ENCODE results near the gene RAB17.

RAB17 gene

DNA sequence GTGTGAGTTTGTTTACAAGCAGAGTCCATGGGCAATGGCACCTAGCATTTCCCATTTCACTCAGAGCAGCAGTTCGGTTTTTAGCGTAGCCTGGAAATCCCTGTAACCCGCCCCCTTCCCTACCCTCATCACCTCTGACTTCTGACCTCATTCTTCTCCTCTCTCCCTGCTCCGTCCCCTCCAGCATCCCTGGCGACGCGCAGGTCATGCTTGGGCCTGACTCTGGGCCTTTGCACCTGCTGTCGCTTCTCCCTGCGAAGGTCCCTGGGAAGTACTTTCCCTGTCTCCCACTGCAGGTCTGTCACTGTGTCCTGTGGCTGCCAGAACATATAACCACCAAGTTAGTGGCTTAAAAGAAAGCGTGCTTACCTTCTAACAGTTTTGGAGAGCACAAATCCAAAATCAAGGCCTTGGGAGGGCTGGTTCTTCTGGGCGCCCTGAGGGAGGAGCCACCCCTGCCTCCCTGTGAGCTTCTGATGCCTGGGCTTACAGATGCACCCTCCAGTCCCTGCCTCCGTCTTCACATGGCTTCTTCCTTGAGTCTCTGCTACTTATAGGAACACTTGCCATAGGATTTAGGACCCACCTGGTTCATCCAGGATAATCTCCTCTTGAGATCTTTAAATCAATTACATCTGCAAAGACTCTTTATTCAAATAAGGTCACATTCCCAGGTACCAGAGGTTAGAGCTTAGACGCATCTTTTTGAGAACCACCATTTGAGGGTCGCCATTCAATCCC is 8.1 kb upstream of the RAB17 start:
- TF ChIP-seq SIN3A (IDR thresholded peaks at IDR 0.05; ENCODE audit: borderline replicate concordance, insufficient read depth, low read length) (no peak), TAF1 (IDR thresholded peaks at IDR 0.05; ENCODE audit: borderline replicate concordance, insufficient read depth, low read length) (no peak), FOXP2 (optimal IDR thresholded peaks at IDR 0.05; ENCODE audit: borderline replicate concordance, extremely low read depth, extremely low read length, insufficient read depth) (no peak), POLR2AphosphoS5 (IDR thresholded peaks at IDR 0.05; ENCODE audit: low read depth, low read length) (no peak)
- TF ChIP-seq, protein P1, sequence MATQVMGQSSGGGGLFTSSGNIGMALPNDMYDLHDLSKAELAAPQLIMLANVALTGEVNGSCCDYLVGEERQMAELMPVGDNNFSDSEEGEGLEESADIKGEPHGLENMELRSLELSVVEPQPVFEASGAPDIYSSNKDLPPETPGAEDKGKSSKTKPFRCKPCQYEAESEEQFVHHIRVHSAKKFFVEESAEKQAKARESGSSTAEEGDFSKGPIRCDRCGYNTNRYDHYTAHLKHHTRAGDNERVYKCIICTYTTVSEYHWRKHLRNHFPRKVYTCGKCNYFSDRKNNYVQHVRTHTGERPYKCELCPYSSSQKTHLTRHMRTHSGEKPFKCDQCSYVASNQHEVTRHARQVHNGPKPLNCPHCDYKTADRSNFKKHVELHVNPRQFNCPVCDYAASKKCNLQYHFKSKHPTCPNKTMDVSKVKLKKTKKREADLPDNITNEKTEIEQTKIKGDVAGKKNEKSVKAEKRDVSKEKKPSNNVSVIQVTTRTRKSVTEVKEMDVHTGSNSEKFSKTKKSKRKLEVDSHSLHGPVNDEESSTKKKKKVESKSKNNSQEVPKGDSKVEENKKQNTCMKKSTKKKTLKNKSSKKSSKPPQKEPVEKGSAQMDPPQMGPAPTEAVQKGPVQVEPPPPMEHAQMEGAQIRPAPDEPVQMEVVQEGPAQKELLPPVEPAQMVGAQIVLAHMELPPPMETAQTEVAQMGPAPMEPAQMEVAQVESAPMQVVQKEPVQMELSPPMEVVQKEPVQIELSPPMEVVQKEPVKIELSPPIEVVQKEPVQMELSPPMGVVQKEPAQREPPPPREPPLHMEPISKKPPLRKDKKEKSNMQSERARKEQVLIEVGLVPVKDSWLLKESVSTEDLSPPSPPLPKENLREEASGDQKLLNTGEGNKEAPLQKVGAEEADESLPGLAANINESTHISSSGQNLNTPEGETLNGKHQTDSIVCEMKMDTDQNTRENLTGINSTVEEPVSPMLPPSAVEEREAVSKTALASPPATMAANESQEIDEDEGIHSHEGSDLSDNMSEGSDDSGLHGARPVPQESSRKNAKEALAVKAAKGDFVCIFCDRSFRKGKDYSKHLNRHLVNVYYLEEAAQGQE (IDR thresholded peaks at IDR 0.05; ENCODE audit: insufficient read depth in 1 of 2, low read depth in 2 of 2, low read length in 2 of 2) = no peak

DNA sequence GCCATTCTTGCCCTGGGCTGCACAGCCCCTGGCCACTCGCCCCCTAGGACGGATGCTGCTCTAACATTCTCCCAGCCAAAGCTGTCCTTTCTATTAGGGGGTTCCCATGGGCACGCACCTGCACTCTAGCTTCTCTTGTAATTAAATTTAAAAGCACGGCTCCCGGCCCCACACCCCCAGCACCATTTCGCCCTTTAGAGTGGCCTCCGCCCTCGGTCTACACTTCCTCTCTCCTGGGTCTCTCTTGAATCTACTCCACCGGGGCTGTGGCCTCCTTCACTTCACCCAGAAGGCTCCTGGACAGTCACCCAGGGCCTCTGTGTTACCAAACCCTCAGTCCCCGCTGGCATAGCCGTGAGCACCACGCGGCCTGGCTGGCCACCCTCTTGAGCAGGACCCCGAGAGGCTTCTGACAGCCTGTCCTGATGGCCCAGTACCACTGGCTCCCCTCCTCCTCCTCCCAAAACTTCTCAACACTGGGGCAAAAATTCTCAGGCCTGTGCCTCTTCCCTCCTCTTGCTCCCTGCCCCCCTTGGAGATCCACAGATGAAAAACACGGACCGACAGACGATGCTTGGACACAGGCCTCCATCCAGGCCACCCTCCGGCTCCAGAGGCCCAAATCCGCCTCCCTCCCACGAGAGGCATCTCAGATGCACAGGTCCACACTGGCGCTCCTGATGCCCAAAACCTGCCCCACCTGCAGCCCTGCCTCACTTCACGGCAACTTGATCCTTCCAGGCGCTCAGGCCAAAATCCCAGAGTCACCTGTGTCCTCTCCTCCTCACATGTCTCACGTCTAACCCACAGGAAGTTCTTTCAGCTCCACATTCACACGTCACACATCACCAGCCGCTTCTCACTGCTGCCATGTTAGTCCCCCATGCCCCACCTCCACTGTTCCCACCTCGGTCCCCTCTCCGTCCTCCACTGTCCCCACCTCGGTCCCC is 6.9 kb upstream of the RAB17 start:
- TF ChIP-seq POLR2AphosphoS5 (IDR thresholded peaks at IDR 0.05; ENCODE audit: low read depth, low read length) (no peak), FOXP2 (optimal IDR thresholded peaks at IDR 0.05; ENCODE audit: borderline replicate concordance, extremely low read depth, extremely low read length, insufficient read depth) (no peak), SIN3A (IDR thresholded peaks at IDR 0.05; ENCODE audit: borderline replicate concordance, insufficient read depth, low read length) (no peak), TAF1 (IDR thresholded peaks at IDR 0.05; ENCODE audit: borderline replicate concordance, insufficient read depth, low read length) (no peak)
- TF ChIP-seq, protein P1 (IDR thresholded peaks at IDR 0.05; ENCODE audit: insufficient read depth in 1 of 2, low read depth in 2 of 2, low read length in 2 of 2) = no peak

DNA sequence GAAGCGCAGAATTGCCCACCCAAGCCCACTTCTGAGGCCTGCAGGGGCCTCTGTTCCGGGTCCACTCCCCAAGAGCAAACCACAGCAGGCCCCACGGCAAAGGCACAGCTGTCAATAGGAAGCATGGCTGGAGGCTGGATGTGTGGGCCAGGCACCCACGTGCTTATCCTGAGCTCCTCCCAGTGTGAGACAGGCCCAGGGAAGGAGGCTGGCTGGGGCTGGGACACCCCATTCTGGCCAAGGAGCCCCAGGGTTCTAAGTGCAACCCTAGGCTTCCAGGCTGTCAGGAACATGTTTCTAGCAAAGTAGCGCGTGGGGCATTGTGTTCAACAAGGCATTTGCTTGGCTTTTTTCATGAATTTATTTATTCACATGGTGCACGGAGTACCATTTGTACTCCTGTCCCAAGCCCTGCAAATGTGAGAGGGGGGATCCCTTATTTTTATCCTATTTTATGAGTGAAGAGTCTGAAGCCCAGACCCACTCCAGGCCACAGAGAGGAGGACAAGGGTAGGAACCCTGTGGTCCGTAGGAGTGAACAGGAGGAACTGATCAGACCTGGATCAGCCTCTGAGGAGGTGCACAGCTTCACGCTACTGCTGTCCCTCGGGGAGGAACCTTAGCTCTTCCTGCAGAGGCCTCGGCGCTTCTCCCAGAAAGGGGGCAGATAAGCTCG is 6.1 kb upstream of the RAB17 start:
- TF ChIP-seq POLR2AphosphoS5 (IDR thresholded peaks at IDR 0.05; ENCODE audit: low read depth, low read length) = no peak
- no peak for TF ChIP-seq TAF1 (IDR thresholded peaks at IDR 0.05; ENCODE audit: borderline replicate concordance, insufficient read depth, low read length)
- TF ChIP-seq, protein P1 (IDR thresholded peaks at IDR 0.05; ENCODE audit: insufficient read depth in 1 of 2, low read depth in 2 of 2, low read length in 2 of 2) = no peak
- TF ChIP-seq FOXP2 (optimal IDR thresholded peaks at IDR 0.05; ENCODE audit: borderline replicate concordance, extremely low read depth, extremely low read length, insufficient read depth) = no peak
- no peak for TF ChIP-seq SIN3A (IDR thresholded peaks at IDR 0.05; ENCODE audit: borderline replicate concordance, insufficient read depth, low read length)

DNA sequence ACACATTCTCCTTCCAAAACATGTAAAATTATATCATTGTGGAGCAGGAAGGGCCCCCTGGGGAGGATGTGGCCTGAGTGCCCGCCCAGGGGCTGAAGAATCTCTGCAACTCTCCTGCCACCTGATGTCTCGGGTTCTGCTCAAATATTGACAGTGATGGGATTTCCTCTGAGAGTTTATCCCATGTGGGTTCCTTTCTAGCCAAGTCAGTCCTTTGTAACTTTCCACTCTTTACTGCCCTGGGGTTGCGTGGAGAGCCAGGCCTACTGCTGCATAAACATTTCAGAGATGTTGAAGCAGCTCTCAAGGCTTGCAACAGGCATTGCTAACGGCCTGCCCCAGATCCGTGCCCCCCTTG is 4.0 kb upstream of the RAB17 start:
- no peak for TF ChIP-seq FOXP2 (optimal IDR thresholded peaks at IDR 0.05; ENCODE audit: borderline replicate concordance, extremely low read depth, extremely low read length, insufficient read depth)
- TF ChIP-seq, protein P1 (IDR thresholded peaks at IDR 0.05; ENCODE audit: insufficient read depth in 1 of 2, low read depth in 2 of 2, low read length in 2 of 2) = no peak
- no peak for TF ChIP-seq SIN3A (IDR thresholded peaks at IDR 0.05; ENCODE audit: borderline replicate concordance, insufficient read depth, low read length)
- no peak for TF ChIP-seq POLR2AphosphoS5 (IDR thresholded peaks at IDR 0.05; ENCODE audit: low read depth, low read length)
- no peak for TF ChIP-seq TAF1 (IDR thresholded peaks at IDR 0.05; ENCODE audit: borderline replicate concordance, insufficient read depth, low read length)
